Measurements from ENCODE around the gene BUD31.

GRCh38 chr7:99461221-99461620, 52.5 kb downstream of the BUD31 start:
- TF ChIP-seq FOXK2 (IDR thresholded peaks at IDR 0.05), result no peak
- TF ChIP-seq ELF4 (IDR thresholded peaks at IDR 0.05), result no peak
- TF ChIP-seq TARDBP (IDR thresholded peaks at IDR 0.05), result no peak
- TF ChIP-seq FOXM1 (IDR thresholded peaks at IDR 0.05; ENCODE audit: borderline replicate concordance), result no peak
- TF ChIP-seq SP1 (IDR thresholded peaks at IDR 0.05), result no peak
